Chondrocyte (in vitro differentiated cells): ENCODE data around the gene ZNF484. TPM values are rescaled to one million over a fixed set of nuclear protein-coding genes. Genes with fewer than 3 reads are reported as not detected.
"Not testable (repeated sequence)": the region's sequence is repeated elsewhere in the genome, so short reads cannot be mapped to it uniquely, and the experiment has no call there.

Experiments
- DNase-seq: peaks from one replicate; pipeline ENCODE4 v3.0.0; 2021; ENCODE audit warnings: mixed read lengths, low spot score
- H3K27ac Mint-ChIP-seq: one replicate; pipeline ENCODE4 v1.8.0; 2021; ENCODE audit warnings: mild to moderate bottlenecking, moderate library complexity, mixed read lengths; ENCODE audit not compliant: unreplicated experiment
- H3K27me3 Mint-ChIP-seq: 2 replicates; pipeline ENCODE4 v1.8.0; 2021; ENCODE audit warnings: low read depth, mixed read lengths
- H3K36me3 Mint-ChIP-seq: 2 replicates; pipeline ENCODE4 v1.8.0; 2021; ENCODE audit warnings: low read depth, mixed read lengths
- H3K4me1 Mint-ChIP-seq: 2 replicates; pipeline ENCODE4 v1.8.0; 2021; ENCODE audit warnings: low read depth, mild to moderate bottlenecking, mixed read lengths
- H3K4me3 Mint-ChIP-seq: one replicate; pipeline ENCODE4 v1.8.0; 2021; ENCODE audit warnings: mild to moderate bottlenecking, moderate library complexity, mixed read lengths; ENCODE audit not compliant: unreplicated experiment
- H3K9me3 Mint-ChIP-seq: 2 replicates; pipeline ENCODE4 v1.8.0; 2021; ENCODE audit warnings: low read depth, mixed read lengths
- CTCF ChIP-seq: fragments of 200-600 bp; sonication (generic); IDR thresholded peaks from 2 replicates; pipeline ENCODE4 v1.5.0; 2021; ENCODE audit warnings: antibody characterized with exemption, mild to moderate bottlenecking, moderate library complexity
- total RNA-seq: library from RNA; stranded (reverse); gene quantifications from 3 replicates; pipeline ENCODE4 v1.2.1, GENCODE V29; 2021

The ZNF484 gene
- total RNA-seq, 1 donor from 2014 or later, result 8.8 TPM

DNA sequence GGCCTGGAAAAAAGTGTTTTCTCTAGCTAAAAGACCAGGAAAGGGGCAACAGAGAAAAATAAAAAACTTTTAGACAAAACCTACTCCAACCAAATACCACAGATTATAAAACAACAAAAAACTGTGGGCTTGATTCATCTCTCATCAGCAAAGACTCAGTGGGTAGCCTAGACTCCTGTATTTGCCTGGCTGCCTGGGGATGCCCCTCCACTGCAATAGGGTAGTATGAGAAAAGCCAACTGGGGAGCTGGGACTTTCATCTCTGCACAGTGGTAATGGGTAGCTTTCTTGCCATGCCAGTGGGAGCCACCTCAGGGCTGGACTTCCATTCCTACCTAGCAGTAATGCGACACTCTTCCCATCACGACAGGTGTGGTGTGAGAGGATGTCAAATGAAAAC lies 7.5 kb downstream of the ZNF484 start:
- no peak for TF ChIP-seq CTCF
- H3K27ac Mint-ChIP-seq, result no peak overlapping the region
- no peak overlapping the region for H3K4me3 Mint-ChIP-seq
- peaks cover 3% of the 10 kb centered on the region for H3K9me3 Mint-ChIP-seq
- no peak for DNase-seq
- no peaks in the 10 kb centered on the region for H3K27me3 Mint-ChIP-seq
- peaks cover 1% of the 10 kb centered on the region for H3K4me1 Mint-ChIP-seq
- H3K36me3 Mint-ChIP-seq, result peaks cover 28% of the 10 kb centered on the region

DNA sequence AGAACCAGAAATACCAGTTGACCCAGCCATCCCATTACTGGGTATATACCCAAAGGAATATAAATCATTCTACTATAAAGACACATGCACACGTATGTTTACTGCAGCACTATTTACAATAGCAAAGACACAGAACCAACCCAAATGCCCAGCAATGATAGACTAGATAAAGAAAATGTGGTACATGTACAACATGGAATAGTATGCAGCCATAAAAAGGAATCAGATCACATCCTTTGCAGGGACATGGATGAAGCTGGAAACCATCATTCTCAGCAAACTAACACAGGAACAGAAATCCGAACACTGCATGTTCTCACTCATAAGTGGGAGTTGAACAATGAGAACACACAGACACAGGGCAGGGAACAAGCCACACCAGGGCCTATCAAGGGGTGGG lies 11.2 kb downstream of the ZNF484 start:
- H3K36me3 Mint-ChIP-seq, result peaks cover 33% of the 10 kb centered on the region
- not testable (repeated sequence) for H3K9me3 Mint-ChIP-seq, H3K4me1 Mint-ChIP-seq, H3K27me3 Mint-ChIP-seq, H3K27ac Mint-ChIP-seq, H3K4me3 Mint-ChIP-seq, DNase-seq

- Mint-ChIP-seq H3K27ac (no peak overlapping the region), H3K4me1 (peaks cover 11% of the 10 kb centered on the region), H3K4me3 (no peak overlapping the region), H3K36me3 (peaks cover 30% of the 10 kb centered on the region), H3K9me3 (peaks cover 8% of the 10 kb centered on the region), H3K27me3 (no peaks in the 10 kb centered on the region)
- TF ChIP-seq CTCF, result no peak
- no peak for DNase-seq
Observed at GRCh38 chr9:92864152-92864551, 13.7 kb downstream of the ZNF484 start.

DNA sequence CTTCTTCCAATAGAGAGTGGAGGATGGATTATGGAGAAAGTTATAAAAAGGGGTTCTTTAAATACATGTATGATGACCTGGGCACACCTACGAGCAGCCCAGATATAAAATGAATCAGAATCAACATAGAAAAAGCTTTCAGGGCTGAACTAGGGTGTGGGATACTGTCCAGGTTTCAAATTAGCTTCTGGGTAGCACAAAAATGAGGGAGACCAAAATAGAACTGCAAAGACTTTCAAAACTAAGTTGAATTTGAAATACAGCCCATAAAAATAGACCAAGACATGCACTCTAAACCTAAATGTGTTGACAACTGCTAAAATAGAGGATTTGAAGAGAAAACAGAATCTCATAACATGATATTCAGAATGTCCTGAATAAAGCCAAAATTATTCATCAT lies 17.0 kb downstream of the ZNF484 start:
- no peaks in the 10 kb centered on the region for H3K27me3 Mint-ChIP-seq
- peaks cover 18% of the 10 kb centered on the region for H3K36me3 Mint-ChIP-seq

GRCh38 chr9:92857236-92857635 lies 20.6 kb downstream of the ZNF484 start:
- H3K4me1 Mint-ChIP-seq, result peaks cover 11% of the 10 kb centered on the region

More for the DNA sequence above, 17.0 kb downstream of the ZNF484 start:
- H3K9me3 Mint-ChIP-seq, result peaks cover 6% of the 10 kb centered on the region
- peaks cover 11% of the 10 kb centered on the region for H3K4me1 Mint-ChIP-seq
- no peak for TF ChIP-seq CTCF
- H3K4me3 Mint-ChIP-seq, result no peak overlapping the region
- peak overlapping the region; percentile 7 for H3K27ac Mint-ChIP-seq
- no peak for DNase-seq

More at GRCh38 chr9:92857236-92857635, 20.6 kb downstream of the ZNF484 start:
- Mint-ChIP-seq H3K27me3 (no peaks in the 10 kb centered on the region), H3K4me3 (no peak overlapping the region), H3K27ac (no peak overlapping the region), H3K9me3 (peaks cover 11% of the 10 kb centered on the region), H3K36me3 (peaks cover 36% of the 10 kb centered on the region)
- no peak for DNase-seq
- no peak for TF ChIP-seq CTCF
